ENCODE measurements around the gene AP2B1. TPM values are rescaled to one million over a fixed set of nuclear protein-coding genes. Genes with fewer than 3 reads are reported as not detected.

The AP2B1 gene
- polyA plus RNA-seq, 1 donor (not counting 4 experiments of a cell fraction or from before 2014, with no cell fraction given) = 189 TPM

DNA sequence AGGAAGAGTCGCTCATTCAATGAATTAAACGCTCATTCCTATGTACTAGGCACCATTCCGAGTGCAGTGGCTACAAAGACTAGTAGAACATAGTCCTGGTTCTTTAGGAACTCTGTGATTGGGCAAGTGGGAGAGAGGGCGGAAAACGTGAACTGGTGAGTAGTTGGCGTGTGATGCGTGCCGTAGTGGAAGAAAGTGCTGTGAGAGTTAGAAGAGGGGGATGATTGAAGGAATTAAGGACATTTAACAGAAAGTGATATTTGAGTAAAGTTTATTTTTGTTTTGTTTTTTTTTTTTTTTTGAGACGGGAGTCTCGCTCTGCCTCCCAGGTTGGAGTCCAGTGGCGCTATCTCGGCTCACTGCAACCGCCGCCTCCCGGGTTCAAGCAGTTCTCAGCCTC, 18.6 kb upstream of the AP2B1 start:
- peak overlapping the region; percentile 95 for H3K9ac ChIP-seq (ENCODE audit: control insufficient read depth, extremely low read depth, insufficient read depth, low read length)
- DNase-seq (ENCODE audit: low read depth, low spot score) = no peak
- no peak for TF ChIP-seq EZH2 (IDR thresholded peaks at IDR 0.05; ENCODE audit: low read length)
- TF ChIP-seq, protein P1, sequence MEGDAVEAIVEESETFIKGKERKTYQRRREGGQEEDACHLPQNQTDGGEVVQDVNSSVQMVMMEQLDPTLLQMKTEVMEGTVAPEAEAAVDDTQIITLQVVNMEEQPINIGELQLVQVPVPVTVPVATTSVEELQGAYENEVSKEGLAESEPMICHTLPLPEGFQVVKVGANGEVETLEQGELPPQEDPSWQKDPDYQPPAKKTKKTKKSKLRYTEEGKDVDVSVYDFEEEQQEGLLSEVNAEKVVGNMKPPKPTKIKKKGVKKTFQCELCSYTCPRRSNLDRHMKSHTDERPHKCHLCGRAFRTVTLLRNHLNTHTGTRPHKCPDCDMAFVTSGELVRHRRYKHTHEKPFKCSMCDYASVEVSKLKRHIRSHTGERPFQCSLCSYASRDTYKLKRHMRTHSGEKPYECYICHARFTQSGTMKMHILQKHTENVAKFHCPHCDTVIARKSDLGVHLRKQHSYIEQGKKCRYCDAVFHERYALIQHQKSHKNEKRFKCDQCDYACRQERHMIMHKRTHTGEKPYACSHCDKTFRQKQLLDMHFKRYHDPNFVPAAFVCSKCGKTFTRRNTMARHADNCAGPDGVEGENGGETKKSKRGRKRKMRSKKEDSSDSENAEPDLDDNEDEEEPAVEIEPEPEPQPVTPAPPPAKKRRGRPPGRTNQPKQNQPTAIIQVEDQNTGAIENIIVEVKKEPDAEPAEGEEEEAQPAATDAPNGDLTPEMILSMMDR (optimal IDR thresholded peaks at IDR 0.05 in 1 of 3, IDR thresholded peaks at IDR 0.05 in 1 of 3, conservative IDR thresholded peaks at IDR 0.05 in 1 of 3; ENCODE audit: extremely low read depth in 1 of 3, insufficient read depth in 2 of 3, low read length in 3 of 3) = no peak
- peak overlapping the region; percentile 92 for H3K27ac ChIP-seq (ENCODE audit: control insufficient read depth, insufficient read depth, low read length)
- H3K9me1 ChIP-seq (ENCODE audit: control insufficient read depth, extremely low read depth, insufficient read depth, low read length) = no peaks in the 10 kb centered on the region
- peaks cover 41% of the 10 kb centered on the region for H3K79me2 ChIP-seq (ENCODE audit: control insufficient read depth, insufficient read depth, low read length)
- no peaks in the 10 kb centered on the region for H3K9me3 ChIP-seq (ENCODE audit: control insufficient read depth, low read depth, low read length)
- no peaks in the 10 kb centered on the region for H4K20me1 ChIP-seq (ENCODE audit: control insufficient read depth, extremely low read depth, insufficient read depth, low read length)
- dilution Hi-C loops (cut with MboI; ENCODE audit: extremely low pct_ligation_motif_present, low sequenced_read_pairs) = no loop called here
- no peaks in the 10 kb centered on the region for H3K27me3 ChIP-seq (ENCODE audit: control insufficient read depth, extremely low read depth, insufficient read depth, low read length)
- H2AFZ ChIP-seq (ENCODE audit: control insufficient read depth, low read length) = peak overlapping the region; percentile 88
- FAIRE-seq = peak; percentile 43
- peaks cover 15% of the 10 kb centered on the region for H3K4me1 ChIP-seq (ENCODE audit: control insufficient read depth, extremely low read depth, insufficient read depth, low read length)
- H3K4me2 ChIP-seq (ENCODE audit: control insufficient read depth, extremely low read depth, insufficient read depth, low read depth, low read length) = peak overlapping the region; percentile 70
- H3K36me3 ChIP-seq (ENCODE audit: control insufficient read depth in 2 of 2, extremely low read depth in 1 of 2, insufficient read depth in 2 of 2, low read length in 2 of 2) = peaks cover 0 to 2% of the 10 kb centered on the region in 2 experiments
- H3K4me3 ChIP-seq (ENCODE audit: control insufficient read depth in 2 of 3, extremely low read depth in 1 of 3, insufficient read depth in 2 of 3, low read depth in 1 of 3, low read length in 3 of 3) = peak overlapping the region; percentile 76 to 91 (median 88)

DNA sequence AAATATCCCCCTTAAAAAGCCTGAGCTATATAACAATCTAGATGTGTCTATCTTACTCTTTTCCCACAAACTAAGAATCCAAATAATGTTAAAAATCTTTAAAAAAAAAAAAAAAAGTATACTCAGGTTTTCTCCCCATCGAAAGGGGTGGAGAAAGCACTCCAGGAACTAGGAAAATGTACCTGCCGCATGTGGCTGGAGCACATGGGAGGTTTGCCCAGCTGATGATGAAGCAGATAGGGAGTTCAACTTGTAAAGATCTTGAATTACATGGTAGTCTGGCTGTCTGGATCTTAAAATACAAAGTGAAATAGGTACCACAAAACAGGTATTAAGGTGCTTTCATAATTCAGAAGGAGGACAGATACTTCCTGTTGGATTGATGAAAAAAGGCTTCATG, 17.7 kb upstream of the AP2B1 start:
- Histone ChIP-seq H3K36me3 (ENCODE audit: control insufficient read depth in 2 of 2, extremely low read depth in 1 of 2, insufficient read depth in 2 of 2, low read length in 2 of 2) (peaks cover 0 to 3% of the 10 kb centered on the region in 2 experiments), H3K27ac (ENCODE audit: control insufficient read depth, insufficient read depth, low read length) (no peak overlapping the region), H3K4me2 (ENCODE audit: control insufficient read depth, extremely low read depth, insufficient read depth, low read depth, low read length) (peak overlapping the region; percentile 70), H4K20me1 (ENCODE audit: control insufficient read depth, extremely low read depth, insufficient read depth, low read length) (no peaks in the 10 kb centered on the region), H3K4me3 (ENCODE audit: control insufficient read depth in 2 of 3, extremely low read depth in 1 of 3, insufficient read depth in 2 of 3, low read depth in 1 of 3, low read length in 3 of 3) (peak overlapping the region in 2 of 3 experiments; percentile 88 to 91), H3K9ac (ENCODE audit: control insufficient read depth, extremely low read depth, insufficient read depth, low read length) (peak overlapping the region; percentile 95), H3K79me2 (ENCODE audit: control insufficient read depth, insufficient read depth, low read length) (peaks cover 41% of the 10 kb centered on the region), H2AFZ (ENCODE audit: control insufficient read depth, low read length) (no peak overlapping the region), H3K9me1 (ENCODE audit: control insufficient read depth, extremely low read depth, insufficient read depth, low read length) (no peaks in the 10 kb centered on the region), H3K9me3 (ENCODE audit: control insufficient read depth, low read depth, low read length) (no peaks in the 10 kb centered on the region), H3K4me1 (ENCODE audit: control insufficient read depth, extremely low read depth, insufficient read depth, low read length) (peaks cover 15% of the 10 kb centered on the region), H3K27me3 (ENCODE audit: control insufficient read depth, extremely low read depth, insufficient read depth, low read length) (no peaks in the 10 kb centered on the region)
- FAIRE-seq (no peak), DNase-seq (ENCODE audit: low read depth, low spot score) (no peak)
- dilution Hi-C loops (cut with MboI; ENCODE audit: extremely low pct_ligation_motif_present, low sequenced_read_pairs) = no loop called here
- no peak for TF ChIP-seq EZH2 (IDR thresholded peaks at IDR 0.05; ENCODE audit: low read length)
- TF ChIP-seq, protein P1 (optimal IDR thresholded peaks at IDR 0.05 in 1 of 3, IDR thresholded peaks at IDR 0.05 in 1 of 3, conservative IDR thresholded peaks at IDR 0.05 in 1 of 3; ENCODE audit: extremely low read depth in 1 of 3, insufficient read depth in 2 of 3, low read length in 3 of 3) = no peak
